Measurements from ENCODE around the gene CNPY4.

The CNPY4 gene

GRCh38 chr7:100088095-100088620 lies 31.3 kb upstream of the CNPY4 start:
- Histone ChIP-seq H3K27ac (ENCODE audit: poor library complexity, severe bottlenecking) (peak overlapping the region; percentile 90), H3K27me3 (ENCODE audit: insufficient read depth, poor library complexity, severe bottlenecking) (no peaks in the 10 kb centered on the region)
- no peak for ATAC-seq (ENCODE audit: low read depth)

GRCh38 chr7:100088621-100089457 lies 30.6 kb upstream of the CNPY4 start, which contains the start of gene COPS6:
TSS of gene COPS6 (plus strand) at chr7:100088969. CDS start at chr7:100088991, 22 bp downstream.
- TF ChIP-seq CTCF (IDR thresholded peaks at IDR 0.05; ENCODE audit: poor library complexity, severe bottlenecking) = no peak
- Histone ChIP-seq H3K4me3 (ENCODE audit: severe bottlenecking) (peak within 1 kb of the TSS; percentile 56), H3K36me3 (ENCODE audit: low read depth) (peaks cover 37% of the 10 kb centered on the region), H3K9me3 (ENCODE audit: severe bottlenecking) (no peaks in the 10 kb centered on the region), H3K27ac (ENCODE audit: poor library complexity, severe bottlenecking) (peak within 1 kb of the TSS; percentile 90), H3K4me1 (ENCODE audit: insufficient read depth, poor library complexity, severe bottlenecking) (peaks cover 15% of the 10 kb centered on the region), H3K27me3 (ENCODE audit: insufficient read depth, poor library complexity, severe bottlenecking) (no peaks in the 10 kb centered on the region)
- no peak for DNase-seq (ENCODE audit: low spot score)
- peak; percentile 6; the same call in 1 of the 3 replicates for ATAC-seq (ENCODE audit: low read depth)

More at GRCh38 chr7:100088095-100088620, 31.3 kb upstream of the CNPY4 start:
- no peak for TF ChIP-seq CTCF (IDR thresholded peaks at IDR 0.05; ENCODE audit: poor library complexity, severe bottlenecking)
- H3K36me3 ChIP-seq (ENCODE audit: low read depth) = peaks cover 30% of the 10 kb centered on the region
- H3K9me3 ChIP-seq (ENCODE audit: severe bottlenecking) = no peaks in the 10 kb centered on the region
- DNase-seq (ENCODE audit: low spot score) = no peak
- H3K4me1 ChIP-seq (ENCODE audit: insufficient read depth, poor library complexity, severe bottlenecking) = peaks cover 15% of the 10 kb centered on the region
- H3K4me3 ChIP-seq (ENCODE audit: severe bottlenecking) = peak overlapping the region; percentile 56

DNA sequence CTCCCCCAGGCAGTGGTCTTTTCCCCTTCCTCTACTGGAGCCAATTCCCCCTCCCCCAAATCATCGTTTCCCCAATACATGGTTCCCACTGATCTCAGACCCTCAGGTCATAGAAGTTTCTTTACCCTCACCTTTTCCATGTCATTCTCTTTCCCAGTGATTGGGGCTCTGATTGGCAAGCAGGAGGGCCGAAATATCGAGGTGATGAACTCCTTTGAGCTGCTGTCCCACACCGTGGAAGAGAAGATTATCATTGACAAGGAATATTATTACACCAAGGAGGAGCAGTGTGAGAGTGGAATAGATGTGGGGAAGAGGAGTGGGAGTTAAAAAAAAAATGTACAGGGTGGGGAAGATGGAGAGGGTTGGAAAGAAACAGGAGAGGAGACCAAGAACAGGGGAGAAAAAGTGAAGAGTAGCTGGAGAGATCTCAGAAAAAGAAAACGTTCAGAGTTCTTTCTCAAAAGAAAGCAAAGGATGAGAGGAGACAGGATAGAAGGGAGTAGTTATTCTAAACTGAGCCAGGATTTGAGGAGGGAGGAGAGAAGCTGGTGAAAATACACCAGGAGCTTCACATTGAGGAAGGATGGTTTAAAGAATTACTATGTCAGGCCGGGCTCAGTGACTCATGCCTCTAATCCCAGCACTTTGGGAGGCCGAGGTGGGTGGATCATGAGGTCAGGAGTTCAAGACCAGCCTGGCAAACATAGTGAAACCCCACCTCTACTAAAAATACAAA lies 29.8 kb upstream of the CNPY4 start:
- no peak for DNase-seq (ENCODE audit: low spot score)
- H3K36me3 ChIP-seq (ENCODE audit: low read depth) = peaks cover 45% of the 10 kb centered on the region
- H3K27ac ChIP-seq (ENCODE audit: poor library complexity, severe bottlenecking) = peak overlapping the region; percentile 90
- no peak for ATAC-seq (ENCODE audit: low read depth)
- H3K27me3 ChIP-seq (ENCODE audit: insufficient read depth, poor library complexity, severe bottlenecking) = no peaks in the 10 kb centered on the region
- H3K4me3 ChIP-seq (ENCODE audit: severe bottlenecking) = peak overlapping the region; percentile 56
- TF ChIP-seq CTCF (IDR thresholded peaks at IDR 0.05; ENCODE audit: poor library complexity, severe bottlenecking) = no peak
- no peaks in the 10 kb centered on the region for H3K9me3 ChIP-seq (ENCODE audit: severe bottlenecking)
- peaks cover 15% of the 10 kb centered on the region for H3K4me1 ChIP-seq (ENCODE audit: insufficient read depth, poor library complexity, severe bottlenecking)

GRCh38 chr7:100090527-100091410 lies 28.7 kb upstream of the CNPY4 start:
- H3K36me3 ChIP-seq (ENCODE audit: low read depth) = peaks cover 57% of the 10 kb centered on the region
- H3K27ac ChIP-seq (ENCODE audit: poor library complexity, severe bottlenecking) = peak overlapping the region; percentile 90
- ATAC-seq (ENCODE audit: low read depth) = peak; percentile 4; the same call in 1 of the 3 replicates
- H3K9me3 ChIP-seq (ENCODE audit: severe bottlenecking) = no peaks in the 10 kb centered on the region
- TF ChIP-seq CTCF (IDR thresholded peaks at IDR 0.05; ENCODE audit: poor library complexity, severe bottlenecking) = no peak
- peaks cover 15% of the 10 kb centered on the region for H3K4me1 ChIP-seq (ENCODE audit: insufficient read depth, poor library complexity, severe bottlenecking)
- no peak overlapping the region for H3K4me3 ChIP-seq (ENCODE audit: severe bottlenecking)
- no peaks in the 10 kb centered on the region for H3K27me3 ChIP-seq (ENCODE audit: insufficient read depth, poor library complexity, severe bottlenecking)
- no peak for DNase-seq (ENCODE audit: low spot score)

All from RWPE2 (cell line).